Medulla oblongata (tissue), 1 donor: ENCODE results near the gene SKI.
"Not testable (repeated sequence)": the region's sequence is repeated elsewhere in the genome, so short reads cannot be mapped to it uniquely, and the experiment has no call there.

Source experiments
- DNase-seq: peaks from one replicate; pipeline ENCODE4 v3.0.0-alpha.2; 2015; ENCODE audit errors: extremely low spot score

Gene SKI

DNA sequence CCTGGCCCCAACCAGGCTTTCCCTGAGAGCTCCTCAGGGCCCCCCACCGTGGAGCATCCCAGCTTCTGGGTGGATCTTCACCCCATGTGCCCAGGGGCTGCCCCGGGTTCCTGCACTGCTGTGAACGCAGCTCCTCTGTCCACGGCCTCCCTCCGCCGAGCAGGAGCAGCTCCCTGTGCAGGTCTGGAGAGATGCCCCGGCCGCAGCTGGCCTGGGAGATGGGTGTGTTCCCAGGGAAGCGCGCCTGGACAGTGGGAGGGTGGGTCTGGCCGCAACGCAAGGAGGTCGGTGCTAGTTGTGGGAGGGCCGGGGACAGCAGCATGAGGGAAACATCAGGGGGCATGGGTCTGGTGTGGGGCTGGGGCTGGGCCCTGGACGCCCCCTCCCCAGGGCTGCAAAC is 91.9 kb downstream of the SKI start:
- no peak for DNase-seq

DNA sequence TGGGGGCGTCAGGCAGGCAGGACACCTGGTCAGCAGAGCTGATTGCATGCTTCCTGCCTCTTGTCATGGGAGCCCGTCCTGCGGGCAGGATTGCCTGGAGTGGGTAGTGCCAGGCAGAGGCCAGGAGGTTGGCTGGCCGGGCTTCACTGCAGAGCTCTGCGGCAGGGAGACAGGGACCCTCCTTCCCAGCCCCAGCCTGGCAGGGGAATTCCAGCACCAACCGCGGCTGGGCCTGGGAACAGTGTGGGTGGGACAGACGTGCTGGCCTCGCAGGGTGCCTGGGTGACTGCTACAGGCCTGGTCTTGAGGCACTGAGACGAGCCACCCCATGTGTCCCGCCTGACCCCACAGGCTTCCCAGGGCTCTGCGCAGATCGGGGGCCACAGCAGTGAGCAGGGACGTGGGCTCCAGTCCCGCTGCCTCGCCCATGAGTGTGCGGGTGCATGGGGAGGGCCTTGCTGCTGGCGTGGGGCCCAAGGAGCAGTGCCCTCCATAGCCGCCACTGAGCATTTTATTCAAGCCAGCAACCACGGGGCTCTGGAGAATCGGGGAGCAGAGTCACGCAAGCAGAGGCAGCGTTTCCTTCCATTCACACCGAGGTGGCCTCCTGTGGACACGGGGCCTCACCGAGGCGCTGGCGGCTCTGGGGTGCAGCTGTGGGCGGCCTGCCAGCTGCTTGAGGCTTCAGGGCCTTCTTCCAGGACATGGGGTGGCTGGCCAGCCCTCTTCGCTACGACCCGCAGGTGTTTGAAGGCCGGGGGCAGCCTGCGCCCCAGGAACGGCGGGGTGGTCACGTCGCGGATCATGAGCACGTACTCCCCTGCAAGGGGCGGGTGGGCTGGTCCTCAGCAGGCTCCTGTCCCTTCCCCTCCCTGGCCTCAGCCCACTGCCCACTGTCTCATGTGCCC is 92.9 kb downstream of the SKI start:
- DNase-seq, result no peak

DNA sequence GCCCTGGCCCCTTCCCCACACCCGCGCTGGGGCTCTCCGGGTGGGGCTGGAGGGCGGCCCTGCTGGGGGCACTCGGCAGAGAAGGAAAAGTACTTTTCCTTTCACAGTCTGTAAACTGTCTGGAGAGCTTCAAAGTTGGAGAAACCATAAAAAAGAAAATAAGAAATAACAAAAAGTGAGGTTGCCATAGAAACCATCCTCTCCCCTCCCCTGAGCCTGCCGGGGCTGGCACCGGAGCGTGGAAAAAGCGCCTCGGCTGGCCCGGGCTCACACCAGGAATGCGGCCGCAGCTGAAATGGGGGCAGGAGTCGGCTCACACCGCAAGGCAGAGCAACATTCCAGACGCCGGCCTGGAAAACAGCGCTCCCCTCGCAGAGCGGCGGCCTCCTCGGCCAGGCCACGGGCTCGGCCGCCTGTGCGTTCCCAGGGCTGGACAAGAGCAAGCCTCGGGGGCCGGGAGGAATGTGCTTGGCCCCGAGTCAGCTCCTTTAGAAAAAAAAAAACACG is 94.0 kb downstream of the SKI start:
- peak; percentile 60 for DNase-seq

DNA sequence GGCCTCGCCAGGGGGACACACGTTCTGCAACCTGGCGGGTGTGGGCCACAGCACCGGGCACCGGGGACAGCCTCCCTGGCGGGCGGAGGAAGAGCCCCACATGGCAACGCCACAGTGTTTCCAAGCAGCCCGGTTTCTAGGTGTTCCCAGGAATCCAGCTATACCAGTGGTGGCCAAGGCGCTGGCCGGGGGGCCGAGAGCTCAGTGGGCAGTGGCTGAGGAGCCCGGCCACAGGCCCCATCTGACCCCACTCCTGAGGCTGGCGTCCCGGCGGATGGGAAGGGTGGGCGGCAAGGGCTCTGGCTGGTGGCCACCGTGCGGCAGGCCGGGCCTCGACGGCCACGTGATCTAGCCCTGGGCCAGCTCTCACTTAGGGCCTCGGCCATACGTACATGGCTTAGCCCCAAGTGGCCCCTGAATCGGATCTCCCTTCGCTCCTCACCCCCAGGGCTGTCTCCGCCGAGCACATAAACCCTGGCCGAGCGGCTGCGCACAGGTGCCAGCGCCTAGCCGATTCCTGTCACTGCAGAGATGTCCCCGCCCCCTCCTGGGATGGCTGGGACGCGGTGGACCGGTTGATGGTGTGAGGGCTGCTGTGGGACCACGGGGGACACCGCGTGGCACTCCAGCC is 94.6 kb downstream of the SKI start:
- DNase-seq, result peak; percentile 51

DNA sequence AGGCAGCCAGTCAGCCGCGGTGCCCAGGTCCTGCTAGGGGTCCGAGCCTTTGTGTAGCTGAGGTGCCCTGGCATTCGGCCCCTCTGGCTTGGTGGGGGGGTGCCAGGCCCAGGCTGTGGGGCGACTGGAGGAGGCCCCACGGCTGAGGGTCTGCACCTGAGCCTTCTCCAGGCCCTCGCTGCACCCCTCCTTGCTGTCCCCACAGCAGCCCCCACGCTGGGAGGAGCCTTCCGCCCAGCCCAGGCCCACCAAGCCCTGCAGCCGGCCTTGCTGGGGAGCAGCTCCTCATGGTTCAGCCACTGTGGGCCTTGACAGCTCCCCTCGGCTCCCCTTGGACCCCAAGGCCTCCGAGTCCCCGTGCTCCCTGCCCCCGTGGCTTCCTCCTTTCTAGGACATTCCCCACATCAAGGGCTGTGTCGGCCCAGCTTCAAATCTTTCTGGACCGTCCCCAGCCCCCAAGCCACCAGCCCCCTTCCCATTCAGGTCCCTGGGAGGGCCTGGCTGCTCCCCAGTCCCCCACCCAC is 95.4 kb downstream of the SKI start:
- DNase-seq, result no peak

DNA sequence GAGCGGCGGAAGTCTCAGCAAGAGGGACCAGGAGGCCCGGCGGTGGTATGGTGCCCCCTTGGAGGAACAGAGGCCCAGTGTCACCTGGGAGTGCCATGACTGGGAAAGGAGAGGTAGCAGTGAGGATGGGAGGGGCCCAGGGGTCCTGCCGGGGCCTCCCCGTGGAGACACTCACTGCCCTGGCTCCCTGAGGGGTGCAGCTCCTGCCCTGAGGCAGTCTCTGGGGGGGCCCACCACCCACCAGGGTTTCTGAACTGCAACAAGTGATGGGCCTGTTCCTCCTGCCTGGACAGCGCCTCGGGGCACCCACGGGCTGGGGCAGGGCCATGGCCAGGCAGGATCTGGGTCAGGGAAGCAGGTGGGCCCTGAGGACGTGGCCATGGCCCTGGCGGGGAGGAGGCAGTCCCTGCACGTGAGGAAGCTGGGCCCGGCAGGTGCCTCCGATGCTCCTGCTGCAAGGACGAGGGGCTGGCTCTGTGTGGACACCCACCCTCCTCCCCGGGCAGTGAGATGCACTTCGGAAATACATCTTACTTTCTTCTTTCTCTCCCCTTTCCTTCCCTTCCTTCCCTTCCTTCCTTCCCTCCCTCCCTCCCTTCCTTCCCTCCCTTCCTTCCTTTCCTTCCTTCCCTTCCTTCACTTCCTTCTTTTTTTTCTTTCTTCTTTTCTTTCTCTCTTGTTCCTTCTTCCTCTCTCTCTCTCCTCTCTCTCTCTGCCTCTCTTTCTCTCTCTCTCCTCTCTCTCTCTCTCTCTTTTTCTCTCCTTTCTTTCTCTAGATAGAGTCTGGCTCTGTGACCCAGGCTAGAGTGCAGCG is 96.6 kb downstream of the SKI start:
- DNase-seq, result no peak

DNA sequence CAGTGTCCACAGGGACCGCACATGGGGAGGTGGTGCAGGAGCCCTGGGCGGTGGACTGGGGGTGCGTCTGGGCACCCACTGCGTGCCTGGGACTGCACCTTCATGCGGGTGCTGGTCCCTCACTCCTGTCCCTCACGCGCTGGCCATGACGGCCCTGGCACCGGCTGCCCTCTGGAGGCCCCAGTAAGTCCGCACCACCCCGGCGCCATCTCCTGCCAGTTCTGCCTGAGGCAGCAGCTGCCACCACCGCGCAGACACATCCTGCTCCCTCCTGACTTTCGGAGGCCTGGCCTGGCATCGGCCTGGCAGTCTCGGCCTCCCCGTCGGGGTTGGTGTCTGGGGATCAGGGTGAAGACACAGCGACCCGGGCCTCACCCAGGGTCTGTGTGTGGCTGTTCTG is 98.4 kb downstream of the SKI start:
- no peak for DNase-seq

DNA sequence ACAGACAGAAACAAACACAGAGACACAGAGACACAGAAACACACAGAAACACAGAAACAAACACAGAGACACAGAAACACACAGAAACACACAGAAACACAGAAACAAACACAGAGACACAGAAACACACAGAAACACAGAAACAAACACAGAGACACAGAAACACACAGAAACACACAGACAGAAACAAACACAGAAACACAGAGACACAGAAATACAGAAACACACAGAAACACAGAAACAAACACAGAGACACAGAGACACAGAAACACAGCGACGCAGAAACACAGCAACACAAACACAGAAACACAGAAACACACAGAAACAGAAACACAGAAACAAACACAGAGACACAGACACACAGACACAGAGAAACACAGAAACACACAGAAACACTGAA is 99.0 kb downstream of the SKI start:
- DNase-seq, result not testable (repeated sequence)

DNA sequence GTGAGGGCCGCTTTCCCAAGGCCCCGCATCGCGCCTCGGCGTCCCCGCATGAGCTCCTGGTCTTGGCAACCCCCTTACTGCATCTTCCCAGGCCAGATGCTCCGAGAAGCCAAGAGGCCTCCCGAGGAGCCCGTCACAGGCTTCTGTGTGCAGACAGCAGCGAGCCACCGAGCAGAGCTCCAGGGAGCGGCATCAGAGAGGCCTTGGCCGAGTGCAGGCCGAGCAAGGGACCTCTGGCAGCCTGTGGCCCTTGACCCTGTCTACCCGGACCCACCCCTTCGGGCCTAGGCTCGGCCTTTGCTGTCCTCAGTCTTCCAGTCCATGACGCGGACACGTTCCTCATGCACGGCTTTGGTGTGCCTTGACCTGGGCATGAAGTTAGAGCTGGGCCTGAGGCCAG is 99.7 kb downstream of the SKI start:
- no peak for DNase-seq

DNA sequence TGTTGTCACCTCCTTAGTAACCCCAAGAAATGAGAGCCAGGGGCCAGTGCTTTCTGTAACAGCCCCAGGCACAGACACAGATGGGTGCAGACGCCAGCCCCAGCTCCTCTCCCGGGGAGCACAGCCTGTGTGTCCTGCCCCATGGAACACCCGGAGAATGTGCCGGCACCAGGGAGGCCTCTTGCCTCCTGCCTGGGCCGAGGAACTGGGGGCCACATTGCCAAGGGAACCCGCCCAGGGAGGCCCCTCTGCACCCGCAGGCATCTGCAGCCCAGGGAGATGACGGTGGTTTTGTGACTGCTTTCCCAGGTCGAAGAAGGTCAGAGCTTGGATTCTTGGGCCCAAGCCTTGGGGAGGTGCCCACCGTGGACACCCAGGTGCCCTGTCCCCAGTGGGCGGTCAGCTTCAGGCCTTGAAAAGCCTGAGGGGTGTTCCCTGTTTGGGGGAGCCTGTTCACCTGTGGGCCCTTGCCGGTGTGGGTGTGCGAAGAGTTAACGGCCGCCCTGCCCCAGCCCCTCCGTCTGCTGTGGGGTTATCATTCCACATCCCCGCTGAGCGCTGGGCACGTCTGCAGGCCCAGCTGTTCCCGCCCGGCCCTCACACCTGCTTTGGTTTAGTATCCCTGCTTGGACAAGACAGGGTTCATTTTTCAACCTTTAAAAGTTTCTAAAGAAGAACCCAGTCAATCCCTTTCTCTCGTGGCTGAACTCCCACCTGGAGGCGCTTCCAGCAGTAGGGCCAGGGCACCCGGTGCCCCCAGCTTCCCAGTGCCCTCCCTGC is 100.7 kb downstream of the SKI start:
- no peak for DNase-seq

DNA sequence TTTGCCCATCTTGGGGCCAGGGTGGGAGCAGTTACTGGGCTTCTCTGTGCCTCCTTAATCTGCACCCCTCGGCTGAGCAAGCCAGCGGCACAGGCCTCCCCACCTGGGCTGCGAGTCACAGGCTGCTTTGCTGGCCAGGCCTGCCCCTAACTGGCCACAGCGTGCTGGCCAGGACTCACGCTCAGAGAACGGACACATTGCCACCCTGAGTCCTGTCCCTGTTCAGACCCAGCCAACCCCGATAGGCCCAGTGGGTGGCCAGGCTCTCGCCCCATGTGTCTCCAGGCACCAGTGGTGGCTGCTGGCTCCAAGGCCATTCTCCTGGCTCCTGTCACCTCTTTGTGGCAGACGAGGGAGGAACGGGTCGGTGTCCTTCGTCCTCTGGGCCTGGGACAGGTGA is 101.9 kb downstream of the SKI start:
- no peak for DNase-seq

DNA sequence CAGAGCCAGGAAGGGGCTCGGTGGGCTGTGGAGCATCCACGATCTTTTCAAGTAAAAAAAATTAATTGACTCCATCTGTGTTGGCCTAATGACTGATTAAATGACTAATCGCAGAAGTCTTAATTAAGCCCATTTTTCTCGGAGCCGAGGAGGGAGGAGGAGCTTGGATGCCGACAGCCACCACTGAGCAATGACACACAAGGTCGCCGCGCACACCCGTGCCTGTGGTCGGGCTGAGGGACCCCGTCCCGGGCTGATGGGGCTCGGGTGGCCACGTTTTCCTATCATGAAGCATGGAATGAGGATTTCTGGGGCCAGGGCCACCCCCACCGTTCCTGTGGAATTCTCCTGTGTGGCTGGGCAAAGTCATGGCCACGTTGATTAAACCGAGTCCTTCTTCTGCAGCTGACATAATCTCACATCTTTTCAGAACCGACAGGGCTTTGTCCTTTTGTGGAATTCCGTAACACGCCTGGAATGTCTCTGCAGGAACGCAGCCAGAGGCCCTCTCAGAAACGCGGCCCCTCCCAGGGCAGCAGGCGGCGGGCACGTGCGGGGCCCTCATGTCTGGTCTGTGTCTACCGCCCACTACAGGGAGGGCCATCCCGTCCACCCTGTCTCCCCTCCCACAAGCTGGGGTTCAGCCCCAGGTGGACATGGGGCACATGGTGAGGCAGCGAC is 102.5 kb downstream of the SKI start:
- DNase-seq, result no peak

DNA sequence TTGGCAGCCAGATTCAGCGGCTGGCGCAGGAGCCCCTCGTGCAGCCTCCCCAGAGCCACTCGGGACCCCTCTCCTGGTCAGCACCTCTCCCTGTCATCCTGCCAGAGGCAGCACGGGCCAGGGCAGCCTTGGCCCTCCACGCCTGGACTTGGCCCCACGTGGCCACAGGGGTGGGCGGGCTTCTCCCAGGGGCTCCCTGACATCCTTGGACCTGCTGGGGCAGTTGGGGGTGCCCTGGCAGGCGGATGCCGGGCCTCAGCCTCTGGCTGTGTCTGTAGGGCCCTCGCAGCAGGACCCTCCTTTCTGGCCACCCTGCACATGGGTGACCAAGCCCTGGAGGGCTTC is 103.1 kb downstream of the SKI start:
- DNase-seq, result no peak

DNA sequence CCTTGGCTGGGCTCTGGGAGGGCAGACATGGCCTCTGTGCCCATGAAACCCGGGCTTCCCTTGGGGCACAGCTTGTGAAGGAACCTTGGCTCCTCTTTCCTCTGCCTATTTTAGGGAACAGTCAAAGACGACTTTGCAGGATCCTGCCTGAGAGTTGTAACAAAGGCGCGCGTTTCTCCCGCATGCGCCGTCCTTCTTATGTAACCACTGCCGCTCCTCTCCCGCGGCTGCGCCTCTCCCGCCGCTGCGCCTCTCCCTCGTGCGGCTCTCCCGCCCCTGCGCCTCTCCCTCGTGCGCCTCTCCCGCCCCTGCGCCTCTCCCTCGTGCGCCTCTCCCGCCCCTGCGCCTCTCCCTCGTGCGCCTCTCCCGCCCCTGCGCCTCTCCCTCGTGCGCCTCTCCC is 103.5 kb downstream of the SKI start:
- not testable (repeated sequence) for DNase-seq

DNA sequence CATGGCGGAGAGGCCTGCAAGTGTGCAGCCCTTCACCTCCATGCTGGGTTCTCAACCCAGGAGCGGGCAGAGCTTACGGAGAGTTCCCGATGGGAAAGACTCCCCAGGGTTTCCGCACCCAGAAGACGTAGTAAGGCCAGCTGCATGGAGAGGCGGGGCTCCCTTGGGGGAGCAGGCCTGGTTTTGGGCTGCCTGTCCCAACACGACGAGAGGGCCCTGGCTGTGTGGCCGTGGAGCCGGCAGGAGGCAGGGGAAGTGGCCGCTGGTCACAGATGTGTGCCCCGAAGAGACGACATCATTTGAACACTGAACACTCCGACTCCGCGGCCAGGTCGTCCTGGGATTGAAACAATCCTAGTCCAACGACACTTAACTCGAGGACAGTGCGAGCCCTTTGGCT is 106.2 kb downstream of the SKI start:
- DNase-seq, result no peak

DNA sequence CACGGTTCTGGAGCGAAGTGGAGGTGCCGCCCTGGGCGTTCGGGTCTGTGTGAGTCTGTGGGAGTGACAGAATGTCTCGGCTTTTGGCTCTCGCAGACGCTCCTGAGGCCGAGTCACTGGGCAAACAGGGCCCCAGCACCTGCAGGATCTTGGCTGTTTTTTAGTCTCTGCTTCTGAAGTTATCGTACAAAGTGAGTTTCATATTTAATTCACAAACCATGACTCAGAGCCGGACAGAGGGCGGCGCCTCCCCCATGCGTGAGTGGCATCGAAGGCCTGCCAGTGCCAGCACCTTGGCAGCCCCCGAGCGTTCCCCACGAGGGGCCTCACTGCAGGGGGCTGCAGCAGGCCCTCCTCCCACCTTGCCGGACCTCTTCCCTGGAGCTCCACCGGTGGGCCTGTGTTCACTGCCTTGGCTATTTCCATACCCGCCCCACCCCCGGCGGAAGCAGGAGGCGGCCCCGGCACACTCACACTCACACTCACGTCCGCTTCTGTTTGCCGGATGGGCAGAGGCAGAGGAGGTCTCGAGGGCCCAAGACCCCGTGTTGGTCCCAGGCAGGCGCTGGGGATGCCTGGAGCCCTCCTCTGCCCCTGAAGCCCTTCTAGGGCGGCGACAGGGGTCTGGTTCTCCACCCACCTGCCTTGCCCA is 106.9 kb downstream of the SKI start:
- no peak for DNase-seq

DNA sequence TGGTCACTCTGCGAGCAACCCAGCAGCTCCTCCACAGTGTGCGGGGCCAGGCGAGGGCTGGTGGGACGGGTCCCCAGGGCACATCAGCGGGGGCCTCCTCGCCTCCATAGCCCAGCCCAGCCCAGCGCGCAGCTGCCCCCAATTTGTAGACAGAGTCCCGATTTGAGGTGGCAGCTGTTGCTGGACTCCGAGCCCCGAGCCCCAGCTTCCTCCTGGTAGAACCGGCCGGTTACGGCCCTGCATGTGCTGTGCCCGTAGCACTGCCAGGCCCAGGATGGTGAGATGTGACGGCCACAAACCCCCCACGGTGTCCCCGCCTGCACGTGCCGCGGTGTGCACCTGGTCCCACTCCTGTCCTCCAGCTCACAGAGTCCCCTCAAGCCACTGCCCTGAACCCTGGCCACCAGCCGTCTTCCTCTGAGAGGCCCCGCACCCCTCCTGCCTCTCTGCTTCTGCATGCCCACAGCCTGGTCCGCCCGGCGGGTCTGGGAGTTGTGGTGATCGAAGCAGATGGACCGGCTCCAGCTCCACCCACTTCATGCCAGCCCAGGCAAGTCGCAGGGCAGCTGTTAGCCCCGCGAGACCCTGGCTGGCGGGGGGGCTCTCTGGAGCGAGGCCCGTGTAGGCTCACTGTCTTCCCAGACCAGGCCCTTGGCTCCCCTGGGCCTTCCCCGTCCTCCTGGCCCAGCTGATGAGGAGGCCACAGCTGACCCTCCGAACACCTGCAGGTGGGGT is 107.8 kb downstream of the SKI start:
- DNase-seq, result no peak

DNA sequence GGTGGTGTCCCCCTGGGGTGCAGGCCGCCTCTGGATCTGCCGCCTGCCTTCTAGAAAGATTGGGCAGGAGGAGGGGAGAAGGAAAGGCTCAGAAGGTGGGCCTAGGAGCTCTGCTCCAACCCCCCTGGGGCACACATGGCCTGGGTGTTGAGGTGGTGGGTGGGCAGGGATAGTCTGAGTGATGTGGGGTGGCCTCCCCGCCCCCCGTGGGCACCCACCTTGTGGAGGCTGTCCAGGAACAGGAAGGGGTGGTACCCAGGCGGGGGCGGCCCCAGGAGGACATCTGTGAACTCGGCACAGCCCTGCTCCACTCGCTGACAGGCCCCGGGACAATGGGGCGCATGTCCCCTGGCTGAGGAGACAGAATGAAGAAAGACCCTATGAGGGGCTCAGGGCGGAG is 108.4 kb downstream of the SKI start:
- DNase-seq, result no peak

DNA sequence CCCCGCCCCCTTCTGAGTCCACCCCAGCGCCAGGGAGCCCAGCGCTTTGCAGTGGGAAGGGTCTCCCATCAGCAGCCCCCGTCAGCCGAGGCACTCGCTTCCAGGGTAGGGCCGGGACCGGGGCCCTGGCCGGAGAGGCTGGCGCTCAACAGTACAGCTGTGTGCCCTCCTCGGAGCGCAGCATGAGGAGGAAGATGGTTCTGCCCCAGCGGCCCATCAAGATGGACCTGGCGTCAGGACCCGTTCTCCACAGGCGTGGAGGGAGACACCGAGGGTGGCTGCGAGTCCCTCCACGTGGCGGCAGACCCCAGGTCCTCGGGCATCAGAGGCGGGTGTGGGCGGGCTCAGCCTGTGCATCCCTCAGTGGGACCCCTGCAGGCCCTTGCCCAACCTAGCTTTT is 109.0 kb downstream of the SKI start:
- DNase-seq, result no peak

DNA sequence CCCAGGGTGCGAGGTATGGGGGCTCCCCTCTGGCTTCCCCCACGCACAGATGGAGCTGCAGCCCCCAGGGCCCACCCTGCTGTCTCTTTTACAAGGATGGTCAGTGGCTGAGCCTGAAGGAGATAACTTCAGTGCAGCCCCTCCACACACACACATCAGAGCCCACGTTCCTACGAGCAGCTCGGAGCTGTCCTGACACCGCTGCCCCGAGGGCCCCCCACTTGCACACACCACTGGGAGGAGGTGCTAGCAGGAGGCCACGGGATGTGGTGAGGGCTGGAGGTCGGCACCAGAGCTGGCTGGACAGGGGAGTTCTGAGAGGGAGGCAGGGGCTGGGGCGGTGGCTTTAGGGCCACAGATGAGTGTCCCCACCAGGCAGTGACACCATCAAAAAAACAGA is 109.4 kb downstream of the SKI start:
- DNase-seq, result no peak
